Pancreas (tissue), 10 donors: ENCODE data around the gene QPRT. TPM values are rescaled to one million over a fixed set of nuclear protein-coding genes. Genes with fewer than 3 reads are reported as not detected.
"Not testable (repeated sequence)": the region's sequence is repeated elsewhere in the genome, so short reads cannot be mapped to it uniquely, and the experiment has no call there.

Experiments used
- ATAC-seq, 4 donors: fragments of 200-7000 bp; cut with Tn5 transposase; one replicate each; pipeline versions ENCODE4 v1.8.0 to v1.9.1; 2020; ENCODE audit warnings: mild to moderate bottlenecking in 4 of 4, moderate library complexity in 4 of 4
- DNase-seq, 6 donors: peaks; one replicate each; pipeline ENCODE4 v3.0.0-alpha.2; 2020
- FAIRE-seq: peaks from 2 replicates; lab custom pipeline; 2012; peaks lifted over from hg19 to GRCh38; lab: Jason Lieb, UNC
- H3K27ac ChIP-seq, 4 donors: fragments of 200-600 bp; sonication (generic); 1 replicate in 3 of 4; 2 replicates in 1 of 4; pipeline versions ENCODE4 v1.5.0 to v1.8.0; 2020
- H3K27me3 ChIP-seq, 4 donors: fragments of 200-600 bp; one replicate each; pipeline ENCODE4 v1.8.0; 2021
- H3K36me3 ChIP-seq, 3 donors: fragments of 200-600 bp; sonication (generic) in 1 of 3; one replicate each; pipeline versions ENCODE4 v1.5.0 to v1.8.0; 2020 to 2021
- H3K4me1 ChIP-seq, 3 donors: fragments of 200-600 bp; one replicate each; pipeline ENCODE4 v1.8.0; 2021
- H3K4me3 ChIP-seq, 4 donors: fragments of 200-600 bp; sonication (generic) in 2 of 4; one replicate each; pipeline versions ENCODE4 v1.5.0 to v1.8.0; 2020 to 2021
- H3K9me3 ChIP-seq, 4 donors: fragments of 200-600 bp; one replicate each; pipeline ENCODE4 v1.8.0; 2021
- WGBS, 2 donors: extraction: QIAGEN DNeasy Blood & Tissue Kit; methylation state at CpG; one replicate each; pipeline ENCODE4 v1.1.7; 2013; 5-methylcytosine and 5-hydroxymethylcytosine counted together
- intact Hi-C, 3 donors: fragments of 100-400 bp; cut with DNase I; formaldehyde crosslinking; loops; one replicate each; pipeline versions ENCODE4 v1.11.1 to v1.14.2; 2022
- polyA plus RNA-seq, 2 donors: library from polyadenylated mRNA; stranded (reverse); fragments of 200-250 nt; gene quantifications; one replicate each; pipeline ENCODE4 v1.2.3, GENCODE V29; 2013
- total RNA-seq, 6 donors: library from RNA; stranded (reverse); fragmentation: NEBNext Ultra II Directional in 4 of 6; extraction: Animal tissue kit (Norgen Biotek cat#: 25700) in 4 of 6; gene quantifications; one replicate each; pipeline versions ENCODE4 v1.2.1 to v1.2.4, GENCODE V29; 2021 to 2023
- TF ChIP-seq, protein P1 (sequence below), 4 donors: fragments of 200-600 bp; sonication (generic) in 3 of 4; IDR thresholded peaks; one replicate each; pipeline versions ENCODE4 v1.5.0 to v1.8.0; 2021; ENCODE audit warnings: antibody characterized with exemption in 4 of 4
- donor health status: healthy with polysubstance abuse.
- donor health status: DM: no; HTN: no; CAD: no; lungs with moderate emphysema.
- donor health status: DM: no; HTN: no; CAD: no.
- donor health status: control.
- donor health status: control.
- donor health status: Bipolar disorder and iron deficiency.
- donor health status: DM: yes; HTN: yes; CAD: no.
- donor health status: DM: no; HTN: no; CAD: no.
- donor health status: DM: no; HTN: no; CAD: no.
- donor health status: DM: yes; HTN: yes; CAD: no.

Gene QPRT
- total and polyA plus RNA-seq, 8 donors = 8.2 to 29.7 (median 18.4) TPM

DNA sequence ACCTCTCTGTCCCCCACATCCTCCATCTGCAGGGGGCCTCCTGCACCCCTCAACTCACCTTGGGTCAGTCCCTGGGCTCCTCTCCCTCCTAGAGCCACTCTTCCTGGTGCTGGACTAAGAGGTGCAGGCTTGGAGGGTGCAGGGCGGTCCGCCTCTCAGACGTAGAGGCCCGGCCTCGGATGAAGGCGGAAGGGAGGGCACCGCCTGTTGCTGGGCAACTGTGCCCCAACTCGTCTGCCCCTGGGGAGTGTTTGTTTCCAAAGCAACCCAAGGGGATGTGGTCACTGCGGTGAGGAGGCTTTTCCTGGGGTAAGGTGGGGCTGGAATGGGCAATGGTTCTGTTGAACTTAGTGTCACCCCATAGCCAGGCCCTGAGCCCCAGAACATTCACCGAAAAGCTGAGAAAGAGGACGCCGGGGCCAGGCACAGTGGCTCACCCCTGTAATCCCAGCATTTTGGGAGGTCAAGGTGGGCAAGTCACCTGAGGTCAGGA, 66.9 kb downstream of the QPRT start, which contains the start of gene C16orf54:
C16orf54 (minus strand) TSS at position 138 of the 493 bp plus-strand sequence. CDS start 1,039 bp downstream, outside the sequence.
- peak in 3 of 6 donors; percentile 57 to 61 (median 60) for DNase-seq
- WGBS, 2 donors = 83 to 90% methylated on average over 12 of the region's 12 CpGs

DNA sequence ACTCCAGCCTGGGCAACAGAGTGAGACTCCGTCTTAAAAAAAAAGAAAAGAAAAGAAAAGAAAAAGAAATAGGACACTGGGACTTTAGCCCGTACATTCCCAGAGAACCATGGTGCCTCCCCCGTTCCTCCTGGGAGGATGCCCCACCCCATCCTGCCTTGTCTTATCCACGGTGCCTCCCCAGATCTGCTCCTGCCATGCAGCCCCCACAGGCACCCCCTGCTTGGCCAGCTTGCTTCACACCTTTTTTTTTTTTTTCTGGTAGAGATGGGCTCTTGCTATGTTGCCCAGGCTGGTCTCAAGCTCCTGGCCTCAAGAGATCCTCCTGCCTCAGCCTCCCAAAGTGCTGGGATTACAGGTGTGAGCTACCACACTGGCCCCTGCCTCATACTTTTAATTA, 67.5 kb downstream of the QPRT start:
- H3K36me3 ChIP-seq, H3K4me3 ChIP-seq, FAIRE-seq, H3K9me3 ChIP-seq, DNase-seq, intact Hi-C loops, ATAC-seq, H3K27me3 ChIP-seq, H3K27ac ChIP-seq, H3K4me1 ChIP-seq: not testable (repeated sequence)
- WGBS, 2 donors = 75 to 80% methylated on average over 4 of the region's 4 CpGs

More for the DNA sequence above, 66.9 kb downstream of the QPRT start, which contains the start of gene C16orf54:
- Histone ChIP-seq H3K4me3 (peak within 1 kb of the TSS in 1 of 4 donors; percentile 30), H3K9me3 (no peaks in the 10 kb centered on the region), H3K36me3 (no peaks in the 10 kb centered on the region), H3K27me3 (no peaks in the 10 kb centered on the region), H3K27ac (no peak within 1 kb of the TSS), H3K4me1 (no peaks in the 10 kb centered on the region)
- FAIRE-seq (no peak), ATAC-seq (peak in 3 of 4 donors; percentile 75 to 90 (median 83))
- TF ChIP-seq, protein P1, sequence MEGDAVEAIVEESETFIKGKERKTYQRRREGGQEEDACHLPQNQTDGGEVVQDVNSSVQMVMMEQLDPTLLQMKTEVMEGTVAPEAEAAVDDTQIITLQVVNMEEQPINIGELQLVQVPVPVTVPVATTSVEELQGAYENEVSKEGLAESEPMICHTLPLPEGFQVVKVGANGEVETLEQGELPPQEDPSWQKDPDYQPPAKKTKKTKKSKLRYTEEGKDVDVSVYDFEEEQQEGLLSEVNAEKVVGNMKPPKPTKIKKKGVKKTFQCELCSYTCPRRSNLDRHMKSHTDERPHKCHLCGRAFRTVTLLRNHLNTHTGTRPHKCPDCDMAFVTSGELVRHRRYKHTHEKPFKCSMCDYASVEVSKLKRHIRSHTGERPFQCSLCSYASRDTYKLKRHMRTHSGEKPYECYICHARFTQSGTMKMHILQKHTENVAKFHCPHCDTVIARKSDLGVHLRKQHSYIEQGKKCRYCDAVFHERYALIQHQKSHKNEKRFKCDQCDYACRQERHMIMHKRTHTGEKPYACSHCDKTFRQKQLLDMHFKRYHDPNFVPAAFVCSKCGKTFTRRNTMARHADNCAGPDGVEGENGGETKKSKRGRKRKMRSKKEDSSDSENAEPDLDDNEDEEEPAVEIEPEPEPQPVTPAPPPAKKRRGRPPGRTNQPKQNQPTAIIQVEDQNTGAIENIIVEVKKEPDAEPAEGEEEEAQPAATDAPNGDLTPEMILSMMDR (IDR thresholded peaks at IDR 0.05) = no peak
- intact Hi-C loops = no loop called here

Other genes starting within 250 kb of the QPRT start
- 1 to 10 TPM; 1.1 to 3.5 (median 2.0) TPM for gene BOLA2, start 224.8 kb upstream of the QPRT start, total RNA-seq
- gene BOLA2, start 224.8 kb upstream of the QPRT start, polyA plus RNA-seq = 1 to 10 TPM; 7.4 to 9.0 TPM
- 10 to 100 TPM in 4 of 6 donors, 1 to 10 TPM in 2; 6.5 to 22.1 (median 14.2) TPM for gene SLX1B, start 224.6 kb upstream of the QPRT start, total RNA-seq
- 10 to 100 TPM; 11.4 to 15.3 TPM for gene SLX1B, start 224.6 kb upstream of the QPRT start, polyA plus RNA-seq
- gene SULT1A4, start 219.3 kb upstream of the QPRT start, total RNA-seq = 1 to 10 TPM in 3 of 6 donors, under 1 TPM in 3; 0.37 to 4.6 (median 1.4) TPM
- gene SULT1A4, start 219.3 kb upstream of the QPRT start, polyA plus RNA-seq = 10 to 100 TPM in 1 of 2 donors, 1 to 10 TPM in 1; 9.8 to 15.8 TPM
- gene NPIPB12, start 172.8 kb upstream of the QPRT start, total RNA-seq = 10 to 100 TPM; 11.2 to 25.7 (median 15.2) TPM
- 100 to 1,000 TPM; 103 to 207 TPM for gene NPIPB12, start 172.8 kb upstream of the QPRT start, polyA plus RNA-seq
- gene SPN, start 15.9 kb upstream of the QPRT start, total RNA-seq = 1 to 10 TPM in 3 of 6 donors, under 1 TPM in 3; 0.23 to 6.4 (median 1.3) TPM
- gene SPN, start 15.9 kb upstream of the QPRT start, polyA plus RNA-seq = under 1 TPM; 0.16 to 0.49 TPM
- gene C16orf54, start 66.8 kb downstream of the QPRT start, total RNA-seq = 1 to 10 TPM in 2 of 6 donors, under 1 TPM in 3, not detected in 1; 0.24 to 1.5 (median 0.61) TPM
- under 1 TPM; 0.23 to 0.26 TPM for gene C16orf54, start 66.8 kb downstream of the QPRT start, polyA plus RNA-seq
- 1 to 10 TPM in 3 of 6 donors, under 1 TPM in 3; 0.06 to 3.1 (median 1.1) TPM for gene ZG16, start 99.1 kb downstream of the QPRT start, total RNA-seq
- gene ZG16, start 99.1 kb downstream of the QPRT start, polyA plus RNA-seq = 1 to 10 TPM in 1 of 2 donors, under 1 TPM in 1; 0.52 to 2.4 TPM
- 10 to 100 TPM in 4 of 6 donors, 1 to 10 TPM in 2; 7.7 to 17.4 (median 11.0) TPM for gene KIF22, start 111.6 kb downstream of the QPRT start, total RNA-seq
- 10 to 100 TPM; 43.1 to 51.2 TPM for gene KIF22, start 111.6 kb downstream of the QPRT start, polyA plus RNA-seq
- 100 to 1,000 TPM in 1 of 6 donors, 10 to 100 TPM in 5; 84.8 to 122 (median 96.2) TPM for gene MAZ, start 127.3 kb downstream of the QPRT start, total RNA-seq
- gene MAZ, start 127.3 kb downstream of the QPRT start, polyA plus RNA-seq = 100 to 1,000 TPM in 1 of 2 donors, 10 to 100 TPM in 1; 94.1 to 107 TPM
- 1 to 10 TPM in 1 of 6 donors, under 1 TPM in 5; 0.35 to 1.2 (median 0.45) TPM for gene PRRT2, start 133.0 kb downstream of the QPRT start, total RNA-seq
- 1 to 10 TPM; 2.6 to 3.2 TPM for gene PRRT2, start 133.0 kb downstream of the QPRT start, polyA plus RNA-seq
- gene PAGR1, start 137.0 kb downstream of the QPRT start, total RNA-seq = 10 to 100 TPM in 3 of 6 donors, 1 to 10 TPM in 3; 8.1 to 14.5 (median 10.4) TPM
- 10 to 100 TPM; 34.5 to 34.7 TPM for gene PAGR1, start 137.0 kb downstream of the QPRT start, polyA plus RNA-seq
- 100 to 1,000 TPM in 2 of 6 donors, 10 to 100 TPM in 4; 58.8 to 123 (median 77.5) TPM for gene MVP, start 141.3 kb downstream of the QPRT start, total RNA-seq
- 100 to 1,000 TPM; 119 to 179 TPM for gene MVP, start 141.3 kb downstream of the QPRT start, polyA plus RNA-seq
- gene CDIPT, start 184.0 kb downstream of the QPRT start, total RNA-seq = 10 to 100 TPM; 31.9 to 50.9 (median 37.3) TPM
- gene CDIPT, start 184.0 kb downstream of the QPRT start, polyA plus RNA-seq = 10 to 100 TPM; 52.7 to 69.8 TPM
- gene SEZ6L2, start 220.4 kb downstream of the QPRT start, total RNA-seq = 10 to 100 TPM; 14.7 to 29.4 (median 18.3) TPM
- gene SEZ6L2, start 220.4 kb downstream of the QPRT start, polyA plus RNA-seq = 10 to 100 TPM; 12.6 to 38.8 TPM
- 10 to 100 TPM in 1 of 6 donors, 1 to 10 TPM in 5; 3.8 to 11.2 (median 7.1) TPM for gene ASPHD1, start 221.3 kb downstream of the QPRT start, total RNA-seq
- gene ASPHD1, start 221.3 kb downstream of the QPRT start, polyA plus RNA-seq = 10 to 100 TPM; 11.9 to 21.2 TPM
- 10 to 100 TPM in 1 of 6 donors, 1 to 10 TPM in 5; 7.7 to 15.8 (median 9.0) TPM for gene KCTD13, start 247.0 kb downstream of the QPRT start, total RNA-seq
- gene KCTD13, start 247.0 kb downstream of the QPRT start, polyA plus RNA-seq = 10 to 100 TPM; 19.3 to 20.5 TPM